ENCODE data around the gene CD36. TPM values are rescaled to one million over a fixed set of nuclear protein-coding genes. Genes with fewer than 3 reads are reported as not detected.

CD36 gene
- total and polyA plus RNA-seq, 2 donors (not counting 3 experiments of a cell fraction or from before 2014, with no cell fraction given): 0.58 to 0.87 TPM

- CTCF ChIA-PET: interaction anchor here (0.6 to 0.7 kb wide), 3 partner anchors 27 to 747 kb away, joined by 3 to 4 read pairs (median 3); no protein-coding TSS in a partner anchor
- Histone ChIP-seq H3K9me1 (replicated peaks; ENCODE audit: control insufficient read depth, extremely low read depth, insufficient read depth, low read length) (no peaks in the 10 kb centered on the region), H2AFZ (ENCODE audit: low read depth, low read length) (no peak overlapping the region), H3K27me3 (ENCODE audit: control insufficient read depth in 2 of 2, insufficient read depth in 2 of 2, low read length in 2 of 2) (peaks cover 0 to 2% of the 10 kb centered on the region in 2 experiments), H3K36me3 (ENCODE audit: control insufficient read depth in 2 of 2, extremely low read depth in 1 of 2, insufficient read depth in 2 of 2, low read length in 2 of 2) (no peaks in the 10 kb centered on the region), H4K20me1 (replicated peaks; ENCODE audit: control insufficient read depth, extremely low read depth, insufficient read depth, low read length) (no peaks in the 10 kb centered on the region), H3K9ac (replicated peaks; ENCODE audit: extremely low read depth, insufficient read depth, low read length) (no peak overlapping the region), H3K4me3 (replicated peaks in 1 of 3; ENCODE audit: insufficient read depth in 1 of 3, low read depth in 1 of 3, low read length in 3 of 3) (no peak overlapping the region), H3K27ac (ENCODE audit: insufficient read depth, low read depth, low read length) (no peak overlapping the region), H3K79me2 (ENCODE audit: control insufficient read depth, insufficient read depth, low read length) (no peaks in the 10 kb centered on the region), H3K4me2 (ENCODE audit: insufficient read depth, low read length) (no peak overlapping the region), H3K4me1 (ENCODE audit: control insufficient read depth, extremely low read depth, insufficient read depth, low read length) (peaks cover 4% of the 10 kb centered on the region), H3K9me3 (replicated peaks; ENCODE audit: control insufficient read depth, insufficient read depth, low read length) (no peaks in the 10 kb centered on the region)
- dilution Hi-C loops (cut with MboI; ENCODE audit: extremely low pct_ligation_motif_present, low sequenced_read_pairs): no loop called here
- FAIRE-seq (peak; percentile 35), DNase-seq (ENCODE audit: low read depth, low spot score) (peak; percentile 48)
- intact Hi-C loops (cut with micrococcal nuclease): no loop called here
- BruUV-seq (replicated peaks): no TSS peak
- POLR2A ChIA-PET: no interaction called here
- TF ChIP-seq JUN (IDR thresholded peaks at IDR 0.05; ENCODE audit: borderline replicate concordance, insufficient read depth, insufficient read length, low read depth) (peak; percentile 3), FOS (IDR thresholded peaks at IDR 0.05; ENCODE audit: borderline replicate concordance, insufficient read depth, low read length) (peak; percentile 74), GATA2 (IDR thresholded peaks at IDR 0.05; ENCODE audit: insufficient read depth, insufficient read length, low read depth, low read length) (no peak)
Measured at GRCh38 chr7:80722616-80723195, 84.3 kb downstream of the CD36 start.

- no peaks in the 10 kb centered on the region for H4K20me1 ChIP-seq (replicated peaks; ENCODE audit: control insufficient read depth, extremely low read depth, insufficient read depth, low read length)
- DNase-seq (ENCODE audit: low read depth, low spot score) (no peak), FAIRE-seq (no peak)
- H3K9me3 ChIP-seq (replicated peaks; ENCODE audit: control insufficient read depth, insufficient read depth, low read length): no peaks in the 10 kb centered on the region
- ChIA-PET POLR2A (no interaction called here), CTCF (no interaction called here)
- no peak overlapping the region for H3K27ac ChIP-seq (ENCODE audit: insufficient read depth, low read depth, low read length)
- no peak overlapping the region for H2AFZ ChIP-seq (ENCODE audit: low read depth, low read length)
- no peaks in the 10 kb centered on the region for H3K79me2 ChIP-seq (ENCODE audit: control insufficient read depth, insufficient read depth, low read length)
- intact Hi-C loops (cut with micrococcal nuclease) (no loop called here), dilution Hi-C loops (cut with MboI; ENCODE audit: extremely low pct_ligation_motif_present, low sequenced_read_pairs) (no loop called here)
- H3K36me3 ChIP-seq (ENCODE audit: control insufficient read depth in 2 of 2, extremely low read depth in 1 of 2, insufficient read depth in 2 of 2, low read length in 2 of 2): no peaks in the 10 kb centered on the region
- peaks cover 0 to 2% of the 10 kb centered on the region in 2 experiments for H3K27me3 ChIP-seq (ENCODE audit: control insufficient read depth in 2 of 2, insufficient read depth in 2 of 2, low read length in 2 of 2)
- H3K9ac ChIP-seq (replicated peaks; ENCODE audit: extremely low read depth, insufficient read depth, low read length): no peak overlapping the region
- no peak overlapping the region for H3K4me3 ChIP-seq (replicated peaks in 1 of 3; ENCODE audit: insufficient read depth in 1 of 3, low read depth in 1 of 3, low read length in 3 of 3)
- H3K4me1 ChIP-seq (ENCODE audit: control insufficient read depth, extremely low read depth, insufficient read depth, low read length): peaks cover 4% of the 10 kb centered on the region
- H3K4me2 ChIP-seq (ENCODE audit: insufficient read depth, low read length): no peak overlapping the region
- H3K9me1 ChIP-seq (replicated peaks; ENCODE audit: control insufficient read depth, extremely low read depth, insufficient read depth, low read length): no peaks in the 10 kb centered on the region
- BruUV-seq (replicated peaks): no TSS peak
- TF ChIP-seq JUN (IDR thresholded peaks at IDR 0.05; ENCODE audit: borderline replicate concordance, insufficient read depth, insufficient read length, low read depth) (no peak), GATA2 (IDR thresholded peaks at IDR 0.05; ENCODE audit: insufficient read depth, insufficient read length, low read depth, low read length) (no peak), FOS (IDR thresholded peaks at IDR 0.05; ENCODE audit: borderline replicate concordance, insufficient read depth, low read length) (no peak), CTCF (IDR thresholded peaks at IDR 0.05; ENCODE audit: extremely low read depth in 1 of 2, insufficient read depth in 1 of 2, low read depth in 1 of 2, low read length in 2 of 2) (no peak), EZH2 (IDR thresholded peaks at IDR 0.05; ENCODE audit: borderline replicate concordance, low read depth, low read length, severe bottlenecking) (no peak), MAX (IDR thresholded peaks at IDR 0.05; ENCODE audit: insufficient read depth, insufficient read length) (no peak), MYC (IDR thresholded peaks at IDR 0.05; ENCODE audit: low read depth, low read length) (no peak), POLR2AphosphoS5 (IDR thresholded peaks at IDR 0.05; ENCODE audit: insufficient read depth, low read depth, low read length) (no peak), POLR2A (IDR thresholded peaks at IDR 0.05; ENCODE audit: low read depth, low read length) (no peak)
Measured at GRCh38 chr7:80724249-80724871, 85.9 kb downstream of the CD36 start.
